ENCODE data around the gene FOXP1.

DNA sequence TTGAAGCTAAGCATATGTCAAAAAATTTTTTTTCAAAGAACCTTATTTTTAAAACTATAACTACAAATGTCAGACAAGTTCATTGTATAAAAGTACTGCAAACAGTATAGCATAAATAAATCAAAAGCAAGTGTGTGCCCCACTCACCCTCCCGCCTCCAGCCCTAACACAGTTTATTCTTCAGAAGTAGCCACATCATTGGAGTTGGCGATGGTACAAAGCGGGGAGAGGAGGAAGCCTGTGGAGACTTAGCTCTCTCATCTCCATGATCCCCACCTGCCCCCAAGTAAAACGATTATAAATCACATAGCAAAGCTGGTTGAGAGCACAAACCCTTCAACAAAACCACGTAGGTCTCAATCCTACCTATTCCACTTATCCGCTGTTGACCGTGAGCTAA is 33.6 kb downstream of the FOXP1 start:
- TF ChIP-seq, protein P1, sequence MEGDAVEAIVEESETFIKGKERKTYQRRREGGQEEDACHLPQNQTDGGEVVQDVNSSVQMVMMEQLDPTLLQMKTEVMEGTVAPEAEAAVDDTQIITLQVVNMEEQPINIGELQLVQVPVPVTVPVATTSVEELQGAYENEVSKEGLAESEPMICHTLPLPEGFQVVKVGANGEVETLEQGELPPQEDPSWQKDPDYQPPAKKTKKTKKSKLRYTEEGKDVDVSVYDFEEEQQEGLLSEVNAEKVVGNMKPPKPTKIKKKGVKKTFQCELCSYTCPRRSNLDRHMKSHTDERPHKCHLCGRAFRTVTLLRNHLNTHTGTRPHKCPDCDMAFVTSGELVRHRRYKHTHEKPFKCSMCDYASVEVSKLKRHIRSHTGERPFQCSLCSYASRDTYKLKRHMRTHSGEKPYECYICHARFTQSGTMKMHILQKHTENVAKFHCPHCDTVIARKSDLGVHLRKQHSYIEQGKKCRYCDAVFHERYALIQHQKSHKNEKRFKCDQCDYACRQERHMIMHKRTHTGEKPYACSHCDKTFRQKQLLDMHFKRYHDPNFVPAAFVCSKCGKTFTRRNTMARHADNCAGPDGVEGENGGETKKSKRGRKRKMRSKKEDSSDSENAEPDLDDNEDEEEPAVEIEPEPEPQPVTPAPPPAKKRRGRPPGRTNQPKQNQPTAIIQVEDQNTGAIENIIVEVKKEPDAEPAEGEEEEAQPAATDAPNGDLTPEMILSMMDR (IDR thresholded peaks at IDR 0.05; ENCODE audit: insufficient read depth, low read depth, low read length): no peak
- no peak for TF ChIP-seq EZH2 (IDR thresholded peaks at IDR 0.05; ENCODE audit: insufficient read depth, low read length)

All from astrocyte (in vitro differentiated cells and primary cell).